K562 (cell line): ENCODE data around the gene KLHL24. TPM values are rescaled to one million over a fixed set of nuclear protein-coding genes. Genes with fewer than 3 reads are reported as not detected.

ENCODE experiments used
- ATAC-seq: fragments of 200-7000 bp; cut with Tn5 transposase; 3 replicates; pipeline ENCODE4 v1.9.1; 2020; ENCODE audit warnings: moderate library complexity
- BruUV-seq: library from RNA; stranded (reverse); fragments of 400-500 nt; replicated peaks from 2 replicates; lab custom pipeline; 2021; lab: Mats Ljungman, UMichigan
- CTCF ChIA-PET: fragments of 300-600 bp; formaldehyde crosslinking; extraction: SDS; loops from one replicate; lab custom pipeline; 2021; ENCODE audit warnings: low intra/inter-chr PET ratio; lab: Yijun Ruan, JAX
- POLR2A ChIA-PET: fragments of 300-600, 350-650 bp; sonication (Branson Sonifier 250); formaldehyde crosslinking; extraction: SDS; loops from one replicate; lab custom pipeline; 2021; ENCODE audit warnings: antibody characterized with exemption, inconsistent platforms; lab: Yijun Ruan, JAX
- DNase-seq, 4 experiments: peaks; one replicate each; pipeline versions ENCODE4 v3.0.0 to v3.0.0-alpha.2; 2011 to 2018; ENCODE audit warnings: low spot score in 3 of 4, mixed read lengths in 3 of 4; ENCODE audit errors: extremely low read depth in 1 of 4
- FAIRE-seq: peaks from 2 replicates; lab custom pipeline; 2011; peaks lifted over from hg19 to GRCh38; lab: Jason Lieb, UNC
- H2AFZ ChIP-seq: 2 replicates; pipeline ENCODE4 v1.6.0; 2011; ENCODE audit warnings: low read depth, low read length, control low read depth, inconsistent platforms
- H3K27ac ChIP-seq: fragments of 200-600 bp; 3 replicates; pipeline ENCODE4 v1.8.0; 2011; ENCODE audit warnings: low read depth, mild to moderate bottlenecking, control low read depth, inconsistent platforms, low read length, moderate library complexity, mixed read lengths; ENCODE audit errors: extremely low read depth
- H3K27me3 ChIP-seq, 2 experiments: fragments of 300-600 bp in 1 of 2; 2 replicates in 1 of 2; 3 replicates in 1 of 2; pipeline versions ENCODE4 v1.6.0 to v1.8.0; 2011; ENCODE audit warnings: inconsistent platforms in 2 of 2, low read length in 2 of 2, mild to moderate bottlenecking in 1 of 2, mixed read lengths in 1 of 2, moderate library complexity in 1 of 2; ENCODE audit not compliant: control insufficient read depth in 2 of 2, insufficient read depth in 2 of 2
- H3K36me3 ChIP-seq: fragments of 300-600 bp; 3 replicates; pipeline ENCODE4 v1.8.0; 2011; ENCODE audit warnings: mild to moderate bottlenecking, low read length, inconsistent platforms; ENCODE audit not compliant: control insufficient read depth, insufficient read depth
- H3K4me1 ChIP-seq, 2 experiments: fragments of 200-600 bp in 1 of 2; replicated peaks in 1 of 2; 2 replicates in 1 of 2; 3 replicates in 1 of 2; pipeline versions ENCODE4 v1.5.1 to v1.8.0; 2011; ENCODE audit warnings: inconsistent platforms in 2 of 2, low read length in 2 of 2, mild to moderate bottlenecking in 1 of 2, mixed read lengths in 1 of 2, moderate library complexity in 1 of 2; ENCODE audit not compliant: control insufficient read depth in 2 of 2, insufficient read depth in 2 of 2
- H3K4me2 ChIP-seq: 2 replicates; pipeline ENCODE4 v1.6.1; 2011; ENCODE audit warnings: low read length, control low read depth, inconsistent platforms, mixed read lengths; ENCODE audit not compliant: insufficient read depth
- H3K4me3 ChIP-seq: fragments of 200-600 bp; sonication (generic), shearing (Covaris generic); 2 replicates; pipeline ENCODE4 v1.5.1; 2016; ENCODE audit warnings: control low read depth, inconsistent platforms
- H3K79me2 ChIP-seq: fragments of 200-600 bp; 3 replicates; pipeline ENCODE4 v1.8.0; 2011; ENCODE audit warnings: low read length, inconsistent platforms; ENCODE audit not compliant: control insufficient read depth, insufficient read depth
- H3K9ac ChIP-seq, 2 experiments: 2 replicates each; pipeline versions ENCODE4 v1.6.0 to v1.6.1; 2011; ENCODE audit warnings: low read depth in 2 of 2, low read length in 2 of 2, control low read depth in 1 of 2, inconsistent platforms in 1 of 2, mild to moderate bottlenecking in 1 of 2, mixed read lengths in 1 of 2; ENCODE audit not compliant: insufficient read depth in 1 of 2
- H3K9me1 ChIP-seq: one replicate; pipeline ENCODE4 v1.6.0; 2011; ENCODE audit warnings: inconsistent platforms, mild to moderate bottlenecking, low read length, moderate library complexity; ENCODE audit not compliant: control insufficient read depth, insufficient read depth
- H3K9me3 ChIP-seq: replicated peaks from 2 replicates; pipeline ENCODE4 v1.5.1; 2011; ENCODE audit warnings: low read depth, low read length, inconsistent platforms; ENCODE audit not compliant: control insufficient read depth, insufficient read depth
- H4K20me1 ChIP-seq: replicated peaks from 2 replicates; pipeline ENCODE4 v1.6.1; 2011; ENCODE audit warnings: low read length, inconsistent platforms, mixed read lengths; ENCODE audit not compliant: control insufficient read depth, insufficient read depth
- E2F4 ChIP-seq: sonication (generic); formaldehyde crosslinking; IDR thresholded peaks from 2 replicates; pipeline ENCODE4 v1.8.0; 2022; ENCODE audit warnings: mild to moderate bottlenecking, low read depth, missing genetic modification reagents
- MED1 ChIP-seq: sonication (generic); formaldehyde crosslinking; IDR thresholded peaks from 2 replicates; pipeline ENCODE4 v1.8.1; 2023; ENCODE audit warnings: missing genetic modification reagents, borderline replicate concordance
- POLR2AphosphoS2 ChIP-seq: IDR thresholded peaks from 2 replicates; pipeline ENCODE4 v1.6.1; 2012; ENCODE audit warnings: low read length, improper control_type of control experiment
- POLR2AphosphoS5 ChIP-seq: IDR thresholded peaks from 2 replicates; pipeline ENCODE4 v1.6.1; 2011; ENCODE audit warnings: mild to moderate bottlenecking, low read depth, low read length, moderate library complexity; ENCODE audit not compliant: control insufficient read depth, insufficient read depth
- SMARCB1 ChIP-seq: IDR thresholded peaks from 2 replicates; pipeline ENCODE4 v1.6.1; 2011; ENCODE audit warnings: improper control_type of control experiment, low read depth; ENCODE audit not compliant: insufficient read length
- SRSF3 ChIP-seq: fragments of 200-400 bp; formaldehyde crosslinking; IDR thresholded peaks from 2 replicates; pipeline ENCODE4 v1.6.1; 2016; ENCODE audit warnings: mild to moderate bottlenecking, low read length, moderate library complexity; ENCODE audit not compliant: insufficient read depth
- ZNF184 ChIP-seq: sonication (generic); formaldehyde crosslinking; IDR thresholded peaks from 2 replicates; pipeline ENCODE4 v1.5.0; 2020; ENCODE audit warnings: missing genetic modification reagents
- ZNF24 ChIP-seq: fragments of 450-650 bp; IDR thresholded peaks from 2 replicates; pipeline ENCODE4 v1.6.1; 2016
- WGBS: fragments of 100-300 bp; shearing (Covaris generic); methylation state at CpG from one replicate; pipeline ENCODE4 v1.1.6; 2016; ENCODE audit warnings: low coverage, mixed read lengths; ENCODE audit not compliant: insufficient coverage; ENCODE audit errors: missing lambda C conversion rate; 5-methylcytosine and 5-hydroxymethylcytosine counted together
- in situ Hi-C: fragments of 300-500 bp; cut with MboI; formaldehyde crosslinking; loops from 4 replicates; pipeline ENCODE4 v1.15.0; 2018; ENCODE audit warnings: inconsistent platforms, mixed read lengths
- intact Hi-C: fragments of 100-400 bp; cut with micrococcal nuclease; formaldehyde crosslinking; loops from 2 replicates; pipeline ENCODE4 v1.14.2; 2022
- polyA plus RNA-seq, 8 experiments: library from polyadenylated mRNA; depleted of rRNA in 4 of 8; stranded (reverse) in 5 of 8; unstranded in 3 of 8; fragments of >200 nt; fragmentation: Nextera tagmentation in 2 of 8; fragmentation: Illumina TruSeq in 1 of 8; extraction: Ambion mirVana in 2 of 8; extraction: Trizol in 1 of 8; gene quantifications; 2 replicates each; pipeline versions ENCODE4 v1.2.1 to v1.2.3, GENCODE V29; 2011 to 2014; ENCODE audit warnings: inconsistent platforms in 1 of 8, missing spikeins in 1 of 8
- total RNA-seq, 7 experiments: library from RNA; depleted of rRNA in 6 of 7; stranded (reverse); fragments of >200 nt in 6 of 7; fragmentation: Illumina TruSeq in 2 of 7; extraction: Trizol in 2 of 7; gene quantifications; 2 replicates each; pipeline versions ENCODE4 v1.2.1 to v1.2.3, GENCODE V29; 2011 to 2021; ENCODE audit warnings: low replicate concordance in 1 of 7

KLHL24 gene
- total and polyA plus RNA-seq, 9 of the 15 experiments (the other 6 are each of a cell fraction or from before 2014, with no cell fraction given), result 3.3 to 21.2 (median 14.2) TPM

GRCh38 chr3:183587336-183587735 is 48.1 kb upstream of the KLHL24 start (continued):
- TF ChIP-seq E2F4 (CRISPR knock-in tag) (no peak), POLR2AphosphoS2 (no peak)

GRCh38 chr3:183590442-183590841 is 45.0 kb upstream of the KLHL24 start:
- Histone ChIP-seq H4K20me1 (no peaks in the 10 kb centered on the region), H3K4me2 (no peak overlapping the region), H3K4me3 (no peak overlapping the region), H2AFZ (no peak overlapping the region), H3K27me3 (no peaks in the 10 kb centered on the region), H3K9me1 (no peaks in the 10 kb centered on the region), H3K27ac (no peak overlapping the region), H3K36me3 (no peaks in the 10 kb centered on the region), H3K79me2 (no peaks in the 10 kb centered on the region), H3K9ac (no peak overlapping the region), H3K9me3 (no peaks in the 10 kb centered on the region), H3K4me1 (peaks cover 0 to under 1% of the 10 kb centered on the region in 2 experiments; a peak in 1 of 5 replicates)
- WGBS, result 70% methylated on average over 6 of the region's 6 CpGs
- DNase-seq (no peak), ATAC-seq (no peak), FAIRE-seq (no peak)
- in situ Hi-C loops, result no loop called here
- BruUV-seq, result no TSS peak
- ChIA-PET CTCF (no interaction called here), POLR2A (interaction anchor here (1.0 to 1.7 kb wide), 2 partner anchors 9 to 10 kb away, joined by 3 to 5 read pairs; no protein-coding TSS in a partner anchor)
- intact Hi-C loops, result no loop called here
- no peak for TF ChIP-seq ZNF184
- TF ChIP-seq SRSF3, result no peak
- TF ChIP-seq ZNF24, result no peak
- TF ChIP-seq MED1, result no peak
- no peak for TF ChIP-seq SMARCB1
- no peak for TF ChIP-seq POLR2AphosphoS5
